ENCODE data around the gene ZNF69. TPM values are rescaled to one million over a fixed set of nuclear protein-coding genes. Genes with fewer than 3 reads are reported as not detected.
"Not testable (repeated sequence)": the region's sequence is repeated elsewhere in the genome, so short reads cannot be mapped to it uniquely, and the experiment has no call there.

The ZNF69 gene
- total RNA-seq, 1 experiment from 2014 or later: 10.3 TPM

GRCh38 chr19:11873762-11874161, 13.8 kb upstream of the ZNF69 start:
- no peak overlapping the region for H3K27ac Mint-ChIP-seq (ENCODE audit: unreplicated experiment)
- CTCF ChIA-PET: no interaction called here
- H3K4me1 Mint-ChIP-seq (ENCODE audit: low read depth, unreplicated experiment): no peaks in the 10 kb centered on the region

GRCh38 chr19:11879687-11880266, 7.8 kb upstream of the ZNF69 start:
- H3K27ac Mint-ChIP-seq (ENCODE audit: unreplicated experiment); CTCF ChIA-PET; DNase-seq; H3K36me3 Mint-ChIP-seq (ENCODE audit: insufficient read depth, unreplicated experiment); H3K4me1 Mint-ChIP-seq (ENCODE audit: low read depth, unreplicated experiment); H3K27me3 Mint-ChIP-seq (ENCODE audit: unreplicated experiment); BruUV-seq (replicated peaks); H3K4me3 Mint-ChIP-seq (ENCODE audit: low read depth, unreplicated experiment): not testable (repeated sequence)
- intact Hi-C loops (cut with micrococcal nuclease; ENCODE audit: unreplicated experiment): loop anchor here (2.0 to 5.0 kb wide), 2 partner anchors 109 to 368 kb away; no protein-coding TSS in a partner anchor
- H3K9me3 Mint-ChIP-seq (ENCODE audit: low read depth, unreplicated experiment): peaks cover 12% of the 10 kb centered on the region

More at GRCh38 chr19:11873762-11874161, 13.8 kb upstream of the ZNF69 start:
- no peak overlapping the region for H3K4me3 Mint-ChIP-seq (ENCODE audit: low read depth, unreplicated experiment)
- DNase-seq: no peak
- no peak for TF ChIP-seq CTCF (IDR thresholded peaks at IDR 0.05; ENCODE audit: unreplicated experiment)
- H3K27me3 Mint-ChIP-seq (ENCODE audit: unreplicated experiment): no peaks in the 10 kb centered on the region
- H3K36me3 Mint-ChIP-seq (ENCODE audit: insufficient read depth, unreplicated experiment): no peaks in the 10 kb centered on the region
- peaks cover 4% of the 10 kb centered on the region for H3K9me3 Mint-ChIP-seq (ENCODE audit: low read depth, unreplicated experiment)
- no TSS peak for BruUV-seq (replicated peaks)
- intact Hi-C loops (cut with micrococcal nuclease; ENCODE audit: unreplicated experiment): no loop called here

GRCh38 chr19:11880598-11880997, 7.0 kb upstream of the ZNF69 start:
- H3K9me3 Mint-ChIP-seq (ENCODE audit: low read depth, unreplicated experiment): peaks cover 12% of the 10 kb centered on the region
- no peak overlapping the region for H3K27ac Mint-ChIP-seq (ENCODE audit: unreplicated experiment)
- CTCF ChIA-PET: interaction anchor here (1.0 kb wide), 1 partner anchor 260 kb away, joined by 3 read pairs; the partner anchor contains the start of gene ZNF20
- no peaks in the 10 kb centered on the region for H3K36me3 Mint-ChIP-seq (ENCODE audit: insufficient read depth, unreplicated experiment)
- no peak overlapping the region for H3K4me3 Mint-ChIP-seq (ENCODE audit: low read depth, unreplicated experiment)
- TF ChIP-seq CTCF (IDR thresholded peaks at IDR 0.05; ENCODE audit: unreplicated experiment): no peak
- no peaks in the 10 kb centered on the region for H3K27me3 Mint-ChIP-seq (ENCODE audit: unreplicated experiment)
- H3K4me1 Mint-ChIP-seq (ENCODE audit: low read depth, unreplicated experiment): no peaks in the 10 kb centered on the region
- no peak for DNase-seq
- no TSS peak for BruUV-seq (replicated peaks)
- intact Hi-C loops (cut with micrococcal nuclease; ENCODE audit: unreplicated experiment): loop anchor here (2.0 to 5.0 kb wide), 2 partner anchors 108 to 367 kb away; no protein-coding TSS in a partner anchor

- CTCF ChIA-PET: interaction anchor here (1.0 to 1.6 kb wide), 2 partner anchors 107 to 259 kb away, joined by 3 to 4 read pairs; partner anchors contain the start of gene ZNF20
- peak; percentile 46 for TF ChIP-seq CTCF (IDR thresholded peaks at IDR 0.05; ENCODE audit: unreplicated experiment)
- H3K36me3 Mint-ChIP-seq (ENCODE audit: insufficient read depth, unreplicated experiment): no peaks in the 10 kb centered on the region
- intact Hi-C loops (cut with micrococcal nuclease; ENCODE audit: unreplicated experiment): loop anchor here (1.0 to 5.0 kb wide), 3 partner anchors 108 to 366 kb away; no protein-coding TSS in a partner anchor
- BruUV-seq (replicated peaks): no TSS peak
- no peaks in the 10 kb centered on the region for H3K27me3 Mint-ChIP-seq (ENCODE audit: unreplicated experiment)
- DNase-seq: peak; percentile 35
- peaks cover 13% of the 10 kb centered on the region for H3K9me3 Mint-ChIP-seq (ENCODE audit: low read depth, unreplicated experiment)
- no peak overlapping the region for H3K4me3 Mint-ChIP-seq (ENCODE audit: low read depth, unreplicated experiment)
- H3K27ac Mint-ChIP-seq (ENCODE audit: unreplicated experiment): no peak overlapping the region
- no peaks in the 10 kb centered on the region for H3K4me1 Mint-ChIP-seq (ENCODE audit: low read depth, unreplicated experiment)
Measured at GRCh38 chr19:11881151-11881800, 6.3 kb upstream of the ZNF69 start.
